Mucosa of descending colon (tissue), 3 donors: Measurements from ENCODE around the gene LCP1. TPM values are rescaled to one million over a fixed set of nuclear protein-coding genes. Genes with fewer than 3 reads are reported as not detected.

Experiments
- ATAC-seq: fragments of 200-7000 bp; cut with Tn5 transposase; one replicate; pipeline ENCODE4 v1.9.1; 2020; ENCODE audit warnings: mild to moderate bottlenecking, moderate library complexity
- DNase-seq, 3 donors: peaks; one replicate each; pipeline ENCODE4 v3.0.0-alpha.2; 2020
- H3K36me3 ChIP-seq: fragments of 200-600 bp; one replicate; pipeline ENCODE4 v1.8.0; 2021; ENCODE audit warnings: low read depth, mild to moderate bottlenecking
- H3K4me1 ChIP-seq: fragments of 200-600 bp; one replicate; pipeline ENCODE4 v1.8.0; 2021; ENCODE audit warnings: low read depth, mild to moderate bottlenecking
- H3K4me3 ChIP-seq: fragments of 200-600 bp; one replicate; pipeline ENCODE4 v1.8.0; 2021; ENCODE audit warnings: mild to moderate bottlenecking
- H3K9me3 ChIP-seq: fragments of 200-600 bp; one replicate; pipeline ENCODE4 v1.8.0; 2021; ENCODE audit warnings: mild to moderate bottlenecking
- intact Hi-C, 2 donors: fragments of 100-400 bp; cut with DNase I in 1 of 2; cut with micrococcal nuclease in 1 of 2; formaldehyde crosslinking; loops; one replicate each; pipeline versions ENCODE4 v1.11.0 to v1.11.1; 2022; cut with DNase I, micrococcal nuclease
- total RNA-seq, 3 donors: library from RNA; stranded (reverse); fragmentation: NEBNext Ultra II Directional in 2 of 3; extraction: Animal tissue kit (Norgen Biotek cat#: 25700) in 2 of 3; gene quantifications; one replicate each; pipeline versions ENCODE4 v1.2.1 to v1.2.4, GENCODE V29; 2021 to 2023
- TF ChIP-seq, protein P1 (sequence below): fragments of 200-600 bp; IDR thresholded peaks from one replicate; pipeline ENCODE4 v1.8.0; 2022; ENCODE audit warnings: antibody characterized with exemption, mild to moderate bottlenecking
- donor health status: DM: no; HTN: no; CAD: no; lungs with moderate emphysema.
- donor health status: DM: no; HTN: no; CAD: no.
- donor health status: DM: no; HTN: yes; CAD: no.

Gene LCP1
- total RNA-seq, 3 donors from 2014 or later, result 15.7 to 53.3 (median 35.1) TPM

DNA sequence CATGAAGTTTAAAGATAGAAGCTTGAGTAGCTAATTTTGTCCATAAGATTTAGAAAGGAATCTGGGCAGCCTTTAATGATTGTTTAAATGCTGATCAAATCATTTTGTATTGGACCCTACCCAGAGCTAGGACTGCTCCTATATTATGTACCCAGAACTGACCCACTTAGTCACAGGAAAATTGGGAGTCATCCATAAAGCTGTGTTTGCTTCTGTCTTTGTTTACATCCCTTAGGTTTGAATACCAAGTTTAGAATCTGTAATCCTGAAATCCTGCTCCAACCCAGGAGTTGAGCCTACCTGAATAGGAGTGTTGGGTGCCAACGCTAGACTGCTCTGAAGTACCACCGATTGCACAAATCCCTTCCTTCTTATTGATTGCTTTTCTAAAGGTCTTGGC lies 23.8 kb downstream of the LCP1 start:
- ATAC-seq (no peak), DNase-seq (no peak)
- Histone ChIP-seq H3K4me1 (no peaks in the 10 kb centered on the region), H3K4me3 (no peak overlapping the region), H3K9me3 (no peaks in the 10 kb centered on the region), H3K36me3 (no peaks in the 10 kb centered on the region)
- intact Hi-C loops, result no loop called here
- TF ChIP-seq, protein P1, sequence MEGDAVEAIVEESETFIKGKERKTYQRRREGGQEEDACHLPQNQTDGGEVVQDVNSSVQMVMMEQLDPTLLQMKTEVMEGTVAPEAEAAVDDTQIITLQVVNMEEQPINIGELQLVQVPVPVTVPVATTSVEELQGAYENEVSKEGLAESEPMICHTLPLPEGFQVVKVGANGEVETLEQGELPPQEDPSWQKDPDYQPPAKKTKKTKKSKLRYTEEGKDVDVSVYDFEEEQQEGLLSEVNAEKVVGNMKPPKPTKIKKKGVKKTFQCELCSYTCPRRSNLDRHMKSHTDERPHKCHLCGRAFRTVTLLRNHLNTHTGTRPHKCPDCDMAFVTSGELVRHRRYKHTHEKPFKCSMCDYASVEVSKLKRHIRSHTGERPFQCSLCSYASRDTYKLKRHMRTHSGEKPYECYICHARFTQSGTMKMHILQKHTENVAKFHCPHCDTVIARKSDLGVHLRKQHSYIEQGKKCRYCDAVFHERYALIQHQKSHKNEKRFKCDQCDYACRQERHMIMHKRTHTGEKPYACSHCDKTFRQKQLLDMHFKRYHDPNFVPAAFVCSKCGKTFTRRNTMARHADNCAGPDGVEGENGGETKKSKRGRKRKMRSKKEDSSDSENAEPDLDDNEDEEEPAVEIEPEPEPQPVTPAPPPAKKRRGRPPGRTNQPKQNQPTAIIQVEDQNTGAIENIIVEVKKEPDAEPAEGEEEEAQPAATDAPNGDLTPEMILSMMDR, result no peak

DNA sequence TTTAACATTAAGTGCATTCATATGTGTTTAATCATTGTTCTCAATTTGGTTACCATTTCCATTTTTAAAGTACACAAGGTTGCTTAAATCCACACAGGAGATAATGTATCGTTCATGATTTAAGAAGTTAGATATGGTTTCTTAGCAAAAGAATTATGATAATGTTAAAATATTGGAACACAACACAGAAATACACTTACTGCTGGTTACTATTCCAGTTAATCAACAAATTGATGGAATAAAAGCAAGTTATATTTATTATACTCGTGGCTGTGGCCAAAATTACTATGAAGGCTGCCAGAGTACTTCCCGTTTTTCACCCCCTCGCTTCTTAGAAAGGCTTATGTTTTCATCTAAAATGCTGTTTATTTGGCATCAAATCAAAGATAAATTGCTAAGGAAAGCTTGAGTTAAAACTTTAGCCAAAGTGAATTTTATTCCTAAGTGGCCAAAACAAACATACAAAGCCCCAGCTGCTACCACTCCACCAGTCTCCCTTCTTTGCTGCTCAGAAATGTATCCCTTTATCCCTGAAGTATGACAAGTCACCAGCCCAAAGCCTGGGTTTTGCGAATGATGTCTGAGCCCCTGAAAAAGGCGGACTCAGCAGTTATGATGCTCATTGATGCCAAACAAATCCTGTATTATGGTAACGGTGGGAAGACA lies 27.7 kb downstream of the LCP1 start:
- no peak overlapping the region for H3K4me3 ChIP-seq
- H3K36me3 ChIP-seq, result no peaks in the 10 kb centered on the region
- ATAC-seq (no peak), DNase-seq (no peak)
- H3K4me1 ChIP-seq, result no peaks in the 10 kb centered on the region
- no peaks in the 10 kb centered on the region for H3K9me3 ChIP-seq
- TF ChIP-seq, protein P1, result no peak
- intact Hi-C loops, result no loop called here

DNA sequence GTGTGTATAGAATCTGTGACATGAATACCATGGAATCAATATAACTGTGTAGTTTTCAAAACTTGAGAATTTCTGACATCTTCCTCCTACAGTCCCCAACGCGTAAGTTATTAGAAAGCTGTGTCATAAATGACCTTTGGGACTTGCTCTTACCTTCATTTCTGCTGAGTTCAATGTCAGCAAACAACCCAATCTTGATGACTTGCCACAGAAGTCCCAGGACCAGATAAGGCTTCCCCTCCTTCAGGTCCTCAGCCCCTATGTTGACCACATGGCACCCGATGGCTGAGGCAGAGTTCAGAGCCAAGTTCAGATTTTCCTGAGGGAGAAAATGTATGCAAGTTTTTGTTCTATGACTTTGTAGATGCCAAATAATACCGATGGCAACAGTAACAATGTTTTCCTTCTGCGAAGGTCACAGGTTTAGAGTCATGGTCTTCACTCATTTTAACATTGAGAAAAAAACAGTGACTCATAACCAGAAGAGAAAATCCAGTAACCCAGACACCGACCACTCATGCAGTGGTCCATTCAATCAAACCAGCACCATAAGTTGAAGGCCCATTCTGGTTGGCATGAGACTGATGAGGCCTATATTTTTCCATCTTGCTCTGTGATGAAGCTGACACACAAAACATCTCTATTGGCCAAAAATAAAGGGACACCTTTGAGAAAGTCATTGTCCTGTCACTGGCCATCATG lies 29.2 kb downstream of the LCP1 start:
- Histone ChIP-seq H3K9me3 (no peaks in the 10 kb centered on the region), H3K4me1 (no peaks in the 10 kb centered on the region), H3K4me3 (no peak overlapping the region), H3K36me3 (no peaks in the 10 kb centered on the region)
- intact Hi-C loops, result no loop called here
- ATAC-seq (no peak), DNase-seq (no peak)
- TF ChIP-seq, protein P1, result no peak

DNA sequence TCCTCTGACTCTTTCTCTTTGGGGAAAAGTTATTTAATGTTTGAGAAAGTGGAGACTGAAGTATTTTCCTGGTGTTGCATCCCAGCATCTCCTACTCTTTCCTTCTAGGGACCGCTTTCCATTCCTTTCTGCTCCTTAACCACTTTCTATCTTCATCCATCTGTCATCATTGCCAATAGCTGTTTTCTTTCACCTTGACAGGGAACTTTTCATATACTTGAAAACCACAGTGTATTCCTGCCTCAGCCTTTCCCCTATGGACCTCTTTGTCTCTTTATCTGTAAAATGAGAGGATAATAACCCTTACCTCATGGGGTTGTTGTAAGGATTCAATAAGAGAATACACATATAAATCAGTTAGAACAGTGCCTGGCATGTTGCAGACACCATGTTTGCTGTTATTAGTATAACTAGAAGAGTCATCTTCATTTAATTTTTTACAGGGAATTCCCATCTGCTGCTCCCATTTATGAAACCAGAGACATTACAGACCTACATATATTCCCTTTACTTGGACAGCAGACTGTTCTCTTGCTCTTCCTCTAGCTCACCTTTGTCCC lies 31.8 kb downstream of the LCP1 start:
- DNase-seq (no peak), ATAC-seq (no peak)
- Histone ChIP-seq H3K9me3 (no peaks in the 10 kb centered on the region), H3K4me1 (no peaks in the 10 kb centered on the region), H3K4me3 (no peak overlapping the region), H3K36me3 (no peaks in the 10 kb centered on the region)
- intact Hi-C loops, result no loop called here
- TF ChIP-seq, protein P1, result no peak

- no peaks in the 10 kb centered on the region for H3K4me1 ChIP-seq
- DNase-seq, result no peak
- intact Hi-C loops, result no loop called here
Measured at GRCh38 chr13:46149272-46150133, 32.5 kb downstream of the LCP1 start.

More at GRCh38 chr13:46149272-46150133, 32.5 kb downstream of the LCP1 start:
- H3K36me3 ChIP-seq, result no peaks in the 10 kb centered on the region
- H3K4me3 ChIP-seq, result no peak overlapping the region
- ATAC-seq, result no peak
- no peaks in the 10 kb centered on the region for H3K9me3 ChIP-seq
- TF ChIP-seq, protein P1, result no peak
